Measurements from ENCODE around the gene CELSR1. TPM values are rescaled to one million over a fixed set of nuclear protein-coding genes. Genes with fewer than 3 reads are reported as not detected.

The CELSR1 gene
- total and polyA plus RNA-seq, 10 donors = 4.3 to 13.1 (median 8.4) TPM

GRCh38 chr22:46486996-46487717, 50.3 kb downstream of the CELSR1 start:
- H3K27me3 ChIP-seq (replicated peaks in 1 of 7) = peaks cover 0 to 13% (median 0%) of the 10 kb centered on the region in 7 donors
- H3K4me1 ChIP-seq = peaks cover 0 to 5% (median 0%) of the 10 kb centered on the region in 6 donors
- WGBS, 5 donors = 72 to 80% (median 77%) methylated on average over 8 to 12 of the region's 12 CpGs
- intact Hi-C loops (cut with DNase I; ENCODE audit: low total_unique reads) = no loop called here
- H3K27ac ChIP-seq = no peak overlapping the region
- H3K9me3 ChIP-seq = peaks cover 0 to 5% (median 0%) of the 10 kb centered on the region in 8 donors
- H3K4me3 ChIP-seq = no peak overlapping the region
- no peaks in the 10 kb centered on the region for H3K36me3 ChIP-seq
- no peak for TF ChIP-seq POLR2A (IDR thresholded peaks at IDR 0.05)
- TF ChIP-seq CTCF (IDR thresholded peaks at IDR 0.05 in 8 of 11, conservative IDR thresholded peaks at IDR 0.05 in 3 of 11) = no peak
- TF ChIP-seq POLR2AphosphoS5 (IDR thresholded peaks at IDR 0.05) = no peak
- DNase-seq = no peak

- H3K4me1 ChIP-seq = peaks cover 0 to 5% (median 0%) of the 10 kb centered on the region in 6 donors
- WGBS, 5 donors = 66 to 86% (median 78%) methylated on average over 15 of the region's 15 CpGs
- no peaks in the 10 kb centered on the region for H3K36me3 ChIP-seq
- no peak for DNase-seq
- H3K27ac ChIP-seq = no peak overlapping the region
- peaks cover 0 to 5% (median 0%) of the 10 kb centered on the region in 8 donors for H3K9me3 ChIP-seq
- no peak overlapping the region for H3K4me3 ChIP-seq
- peaks cover 0 to 17% (median 0%) of the 10 kb centered on the region in 7 donors for H3K27me3 ChIP-seq (replicated peaks in 1 of 7)
- intact Hi-C loops (cut with DNase I; ENCODE audit: low total_unique reads) = no loop called here
- TF ChIP-seq POLR2A (IDR thresholded peaks at IDR 0.05) = no peak
- no peak for TF ChIP-seq POLR2AphosphoS5 (IDR thresholded peaks at IDR 0.05)
- no peak for TF ChIP-seq CTCF (IDR thresholded peaks at IDR 0.05 in 8 of 11, conservative IDR thresholded peaks at IDR 0.05 in 3 of 11)
Observed at GRCh38 chr22:46484861-46485595, 52.4 kb downstream of the CELSR1 start.

- TF ChIP-seq CTCF (IDR thresholded peaks at IDR 0.05 in 8 of 11, conservative IDR thresholded peaks at IDR 0.05 in 3 of 11) (no peak), POLR2A (IDR thresholded peaks at IDR 0.05) (no peak), POLR2AphosphoS5 (IDR thresholded peaks at IDR 0.05) (no peak)
- no peaks in the 10 kb centered on the region for H3K36me3 ChIP-seq
- no peak overlapping the region for H3K4me3 ChIP-seq
- peaks cover 0 to 5% (median 0%) of the 10 kb centered on the region in 6 donors for H3K4me1 ChIP-seq
- H3K27me3 ChIP-seq (replicated peaks in 1 of 7) = peaks cover 0 to 17% (median 0%) of the 10 kb centered on the region in 7 donors
- 83 to 90% (median 89%) methylated on average over 6 to 16 of the region's 16 CpGs for whole genome bisulfite sequencing, 5 donors
- intact Hi-C loops (cut with DNase I; ENCODE audit: low total_unique reads) = no loop called here
- H3K9me3 ChIP-seq = peaks cover 0 to 5% (median 0%) of the 10 kb centered on the region in 8 donors
- DNase-seq = no peak
- H3K27ac ChIP-seq = no peak overlapping the region
Observed at GRCh38 chr22:46484156-46484860, 53.1 kb downstream of the CELSR1 start.

All from spleen (tissue), 11 donors.